Measurements from ENCODE around the gene SEC14L1.
A peak's percentile ranks its signal among the peaks of the same experiment; 100 is the strongest.

Gene SEC14L1

DNA sequence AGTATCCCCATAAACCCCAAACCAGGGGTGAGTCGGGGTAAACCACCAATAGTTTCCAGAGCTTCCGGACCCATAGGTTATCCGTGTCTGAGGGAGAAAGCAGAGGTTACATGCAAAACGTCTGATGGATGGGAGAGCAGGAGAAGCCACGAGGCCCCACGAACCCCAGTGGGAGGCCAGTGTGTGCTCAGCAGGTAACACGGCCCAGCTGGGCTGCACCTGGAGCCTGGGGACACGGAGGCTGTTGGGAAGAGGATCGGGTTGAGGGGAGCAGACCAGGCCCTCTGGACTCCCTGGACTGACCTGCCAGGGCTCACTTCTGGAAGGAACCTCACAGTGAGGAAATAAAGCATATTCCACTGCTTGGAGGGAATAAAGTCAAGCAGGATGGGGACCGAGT is 78.1 kb downstream of the SEC14L1 start:
- peaks cover 4 to 42% of the 10 kb centered on the region in 2 experiments for H3K36me3 ChIP-seq (ENCODE audit: control insufficient read depth in 2 of 2, insufficient read depth in 1 of 2, low read length in 2 of 2)
- H3K27ac ChIP-seq (ENCODE audit: extremely low read depth, low read depth, low read length): no peak overlapping the region
- ChIA-PET POLR2A (no interaction called here), CTCF (interaction anchor here (0.9 kb wide), 1 partner anchor 62 kb away, joined by 5 read pairs; no protein-coding TSS in a partner anchor)
- no peaks in the 10 kb centered on the region for H3K9me3 ChIP-seq (ENCODE audit: control insufficient read depth, insufficient read depth, low read depth, low read length)
- H3K4me3 ChIP-seq (ENCODE audit: low read depth, low read length): no peak overlapping the region
- TF ChIP-seq PATZ1 (tag by site-specific recombination; IDR thresholded peaks at IDR 0.05): no peak
- peak; percentile 56 for TF ChIP-seq ZIC2 (tag by site-specific recombination; IDR thresholded peaks at IDR 0.05)
- TF ChIP-seq ZNF16 (tag by site-specific recombination; IDR thresholded peaks at IDR 0.05; ENCODE audit: low read depth): no peak
- no peak for TF ChIP-seq GFI1B (tag by site-specific recombination; IDR thresholded peaks at IDR 0.05)
- TF ChIP-seq ZNF211 (tag by site-specific recombination; IDR thresholded peaks at IDR 0.05; ENCODE audit: low read depth): no peak
- no peak for TF ChIP-seq KLF10 (tag by site-specific recombination; IDR thresholded peaks at IDR 0.05)
- no peaks in the 10 kb centered on the region for H3K4me1 ChIP-seq (ENCODE audit: control insufficient read depth, insufficient read depth, low read length)

DNA sequence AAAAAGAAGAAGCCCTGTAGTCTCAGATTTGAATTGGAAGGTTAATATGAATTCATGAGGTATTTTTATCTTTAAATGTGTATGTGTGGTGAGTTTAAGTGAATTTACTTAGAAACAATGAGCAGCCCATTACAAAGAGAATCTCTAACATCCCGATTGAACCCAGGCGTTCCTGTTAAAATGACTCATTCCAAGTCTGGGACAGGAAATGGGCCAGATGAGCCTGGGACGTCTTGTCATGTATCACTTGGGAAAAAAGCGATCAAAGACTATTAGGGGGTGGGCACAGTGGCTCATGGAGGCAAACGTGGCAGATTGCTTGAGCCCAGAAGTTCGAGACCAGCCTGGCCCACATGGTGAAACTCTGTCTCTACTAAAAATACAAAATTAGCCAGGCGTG is 81.6 kb downstream of the SEC14L1 start:
- H3K27ac ChIP-seq (ENCODE audit: extremely low read depth, low read depth, low read length): no peak overlapping the region
- TF ChIP-seq EGR2 (tag by site-specific recombination; IDR thresholded peaks at IDR 0.05; ENCODE audit: low read depth): no peak
- TF ChIP-seq ZNF639 (tag by site-specific recombination; IDR thresholded peaks at IDR 0.05): no peak
- no peak for TF ChIP-seq ZNF600 (tag by site-specific recombination; IDR thresholded peaks at IDR 0.05)
- no peak for TF ChIP-seq SALL2 (tag by site-specific recombination; IDR thresholded peaks at IDR 0.05; ENCODE audit: borderline replicate concordance)
- no peak for TF ChIP-seq ZNF146 (tag by site-specific recombination; IDR thresholded peaks at IDR 0.05)
- no peak for TF ChIP-seq KLF9 (tag by site-specific recombination; IDR thresholded peaks at IDR 0.05; ENCODE audit: low read depth)
- TF ChIP-seq MEIS1 (CRISPR knock-in tag; IDR thresholded peaks at IDR 0.05; ENCODE audit: borderline replicate concordance): no peak
- TF ChIP-seq CTCF (tag by site-specific recombination; IDR thresholded peaks at IDR 0.05): no peak
- no peak for TF ChIP-seq ZNF560 (tag by site-specific recombination; IDR thresholded peaks at IDR 0.05; ENCODE audit: borderline replicate concordance)
- no peak for TF ChIP-seq ZNF394 (tag by site-specific recombination; IDR thresholded peaks at IDR 0.05; ENCODE audit: borderline replicate concordance)
- TF ChIP-seq ZNF664 (tag by site-specific recombination; IDR thresholded peaks at IDR 0.05): no peak
- no peak for TF ChIP-seq ZNF239 (tag by site-specific recombination; IDR thresholded peaks at IDR 0.05)
- no peak for TF ChIP-seq ZNF354C (tag by site-specific recombination; IDR thresholded peaks at IDR 0.05; ENCODE audit: borderline replicate concordance, low read depth)
- TF ChIP-seq, protein P1, sequence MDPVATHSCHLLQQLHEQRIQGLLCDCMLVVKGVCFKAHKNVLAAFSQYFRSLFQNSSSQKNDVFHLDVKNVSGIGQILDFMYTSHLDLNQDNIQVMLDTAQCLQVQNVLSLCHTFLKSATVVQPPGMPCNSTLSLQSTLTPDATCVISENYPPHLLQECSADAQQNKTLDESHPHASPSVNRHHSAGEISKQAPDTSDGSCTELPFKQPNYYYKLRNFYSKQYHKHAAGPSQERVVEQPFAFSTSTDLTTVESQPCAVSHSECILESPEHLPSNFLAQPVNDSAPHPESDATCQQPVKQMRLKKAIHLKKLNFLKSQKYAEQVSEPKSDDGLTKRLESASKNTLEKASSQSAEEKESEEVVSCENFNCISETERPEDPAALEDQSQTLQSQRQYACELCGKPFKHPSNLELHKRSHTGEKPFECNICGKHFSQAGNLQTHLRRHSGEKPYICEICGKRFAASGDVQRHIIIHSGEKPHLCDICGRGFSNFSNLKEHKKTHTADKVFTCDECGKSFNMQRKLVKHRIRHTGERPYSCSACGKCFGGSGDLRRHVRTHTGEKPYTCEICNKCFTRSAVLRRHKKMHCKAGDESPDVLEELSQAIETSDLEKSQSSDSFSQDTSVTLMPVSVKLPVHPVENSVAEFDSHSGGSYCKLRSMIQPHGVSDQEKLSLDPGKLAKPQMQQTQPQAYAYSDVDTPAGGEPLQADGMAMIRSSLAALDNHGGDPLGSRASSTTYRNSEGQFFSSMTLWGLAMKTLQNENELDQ (tag by site-specific recombination; IDR thresholded peaks at IDR 0.05; ENCODE audit: low read depth): no peak
- no peak for TF ChIP-seq KLF1 (tag by site-specific recombination; IDR thresholded peaks at IDR 0.05)
- TF ChIP-seq ZNF677 (tag by site-specific recombination; IDR thresholded peaks at IDR 0.05): no peak
- POLR2A ChIA-PET: no interaction called here
- CTCF ChIA-PET: interaction anchor here (0.6 kb wide), 1 partner anchor 10 kb away, joined by 3 read pairs; no protein-coding TSS in a partner anchor
- H3K4me1 ChIP-seq (ENCODE audit: control insufficient read depth, insufficient read depth, low read length): no peaks in the 10 kb centered on the region
- peaks cover 0 to 16% of the 10 kb centered on the region in 2 experiments for H3K36me3 ChIP-seq (ENCODE audit: control insufficient read depth in 2 of 2, insufficient read depth in 1 of 2, low read length in 2 of 2)
- H3K9me3 ChIP-seq (ENCODE audit: control insufficient read depth, insufficient read depth, low read depth, low read length): no peaks in the 10 kb centered on the region
- H3K4me3 ChIP-seq (ENCODE audit: low read depth, low read length): no peak overlapping the region
